ENCODE data around the gene RFC1.
"Not testable (repeated sequence)": the region's sequence is repeated elsewhere in the genome, so short reads cannot be mapped to it uniquely, and the experiment has no call there.

Gene RFC1

DNA sequence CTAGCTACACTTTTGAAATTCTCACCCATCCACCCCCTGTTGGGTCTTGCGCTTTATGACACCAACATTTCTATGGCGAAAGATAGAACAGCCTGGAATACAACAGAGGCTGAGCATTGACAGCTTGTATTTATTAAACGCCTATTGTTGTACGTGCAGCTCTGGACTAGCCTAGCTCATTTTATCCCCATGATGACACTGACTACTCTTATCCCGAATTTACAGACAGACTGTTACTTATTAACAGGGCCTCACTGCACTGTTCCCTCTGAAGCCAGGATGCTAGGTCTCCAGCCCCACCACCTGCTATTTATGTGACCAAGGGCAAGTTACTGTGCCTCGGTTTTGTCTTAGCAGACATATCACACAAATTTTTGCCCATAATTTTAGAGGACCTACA is 1.0 kb upstream of the RFC1 start:
- DNase-seq (ENCODE audit: low read depth), result no peak
- H3K4me3 ChIP-seq (ENCODE audit: control insufficient read depth, low read depth, low read length), result no peak overlapping the region
- TF ChIP-seq CTCF (IDR thresholded peaks at IDR 0.05; ENCODE audit: control insufficient read depth, insufficient read depth, low read depth, low read length, missing control alignments), result no peak

GRCh38 chr4:39365360-39365759 is 802 bp downstream of the RFC1 start:
- peak overlapping the region; percentile 100 for H3K4me3 ChIP-seq (ENCODE audit: control insufficient read depth, low read depth, low read length)
- TF ChIP-seq CTCF (IDR thresholded peaks at IDR 0.05; ENCODE audit: control insufficient read depth, insufficient read depth, low read depth, low read length, missing control alignments), result no peak
- no peak for DNase-seq (ENCODE audit: low read depth)

DNA sequence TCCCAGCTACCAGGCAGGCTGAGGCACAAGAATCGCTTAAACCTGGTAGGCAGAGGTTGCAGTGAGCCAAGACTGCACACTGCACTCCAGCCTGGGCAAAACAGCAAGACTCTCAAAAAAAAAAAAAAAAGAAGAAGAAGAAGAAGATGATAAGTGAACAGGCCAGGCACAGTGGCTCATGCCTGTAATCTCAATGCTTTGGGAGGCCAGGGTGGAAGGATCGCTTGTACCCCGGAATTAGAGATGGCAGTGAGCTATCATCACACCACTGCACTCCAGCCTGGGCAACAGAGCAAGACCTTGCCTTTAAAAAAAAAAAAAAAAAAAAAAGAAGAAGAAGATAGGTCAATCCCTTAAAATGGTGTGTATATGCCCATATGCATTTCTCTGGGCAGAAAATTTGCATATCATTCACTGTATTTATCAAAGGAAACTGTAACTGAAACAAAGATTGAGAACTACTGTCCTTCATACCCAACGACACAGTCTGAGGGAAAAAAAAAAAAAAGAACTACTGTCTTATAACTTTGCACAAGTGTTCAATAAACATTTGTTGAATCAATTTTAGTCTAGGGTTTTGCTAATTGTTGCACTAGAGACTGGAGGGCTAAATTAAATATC is 2.3 kb downstream of the RFC1 start:
- no peak for TF ChIP-seq CTCF (IDR thresholded peaks at IDR 0.05; ENCODE audit: control insufficient read depth, insufficient read depth, low read depth, low read length, missing control alignments)
- H3K4me3 ChIP-seq (ENCODE audit: control insufficient read depth, low read depth, low read length), result no peak overlapping the region
- no peak for DNase-seq (ENCODE audit: low read depth)

DNA sequence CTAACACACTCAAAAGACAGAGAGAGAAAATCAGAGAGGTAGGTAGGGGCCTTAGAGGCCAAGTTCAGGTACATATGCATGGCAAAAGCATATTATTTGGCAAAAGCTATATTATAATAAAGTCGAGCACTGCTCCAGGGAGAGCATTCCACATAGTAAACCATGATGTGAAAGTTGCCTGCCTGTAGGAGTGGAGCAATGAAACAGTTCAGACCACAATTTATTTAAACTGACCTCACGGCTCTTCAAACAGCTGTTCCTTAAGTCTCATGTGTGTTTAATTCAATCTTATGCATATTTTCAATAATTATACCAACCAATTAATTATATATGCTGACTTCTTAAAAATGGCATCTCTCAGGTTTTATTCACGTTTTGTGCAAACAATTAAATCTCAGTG is 3.3 kb downstream of the RFC1 start:
- H3K4me3 ChIP-seq (ENCODE audit: control insufficient read depth, low read depth, low read length), result no peak overlapping the region
- TF ChIP-seq CTCF (IDR thresholded peaks at IDR 0.05; ENCODE audit: control insufficient read depth, insufficient read depth, low read depth, low read length, missing control alignments), result no peak
- DNase-seq (ENCODE audit: low read depth), result no peak

DNA sequence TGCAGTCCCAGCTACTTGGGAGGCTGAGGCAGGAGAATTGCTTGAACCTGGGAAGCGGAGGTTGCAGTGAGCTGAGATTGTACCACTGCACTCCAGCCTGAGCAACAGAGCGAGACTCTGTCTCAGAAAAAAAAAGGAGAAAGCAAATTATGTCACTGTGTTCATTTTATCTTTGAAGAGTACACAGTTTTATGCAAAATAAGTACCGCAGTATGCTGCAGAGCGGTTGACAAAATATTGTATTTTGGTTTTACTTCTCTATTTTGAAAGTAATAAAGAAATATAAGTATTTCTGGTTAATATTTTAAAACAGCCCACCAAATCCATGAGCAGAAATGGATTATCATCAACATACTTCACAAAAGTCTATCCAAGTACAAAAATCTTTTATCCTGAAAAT is 5.6 kb downstream of the RFC1 start:
- not testable (repeated sequence) for DNase-seq (ENCODE audit: low read depth); H3K4me3 ChIP-seq (ENCODE audit: control insufficient read depth, low read depth, low read length)

DNA sequence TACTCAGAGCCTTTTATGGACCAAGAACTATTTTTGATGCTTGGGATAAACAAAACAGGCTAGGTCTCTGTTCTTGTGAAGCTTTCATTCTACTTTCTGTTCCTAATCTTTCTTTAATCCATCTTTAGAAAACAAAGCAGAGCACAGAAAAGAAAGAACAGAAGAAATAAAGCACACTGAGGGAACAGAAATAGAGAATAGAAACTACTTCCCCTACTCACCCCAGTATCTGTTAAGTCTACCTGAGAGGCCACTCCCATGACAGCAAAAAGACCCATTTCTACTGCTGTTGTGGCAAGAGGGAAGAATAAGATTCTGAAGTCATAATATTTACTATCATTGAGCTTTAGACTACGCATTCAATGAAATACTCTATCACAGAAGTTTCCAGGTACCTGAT is 9.2 kb downstream of the RFC1 start:
- no peak overlapping the region for H3K4me3 ChIP-seq (ENCODE audit: control insufficient read depth, low read depth, low read length)
- TF ChIP-seq CTCF (IDR thresholded peaks at IDR 0.05; ENCODE audit: control insufficient read depth, insufficient read depth, low read depth, low read length, missing control alignments), result no peak
- DNase-seq (ENCODE audit: low read depth), result no peak

DNA sequence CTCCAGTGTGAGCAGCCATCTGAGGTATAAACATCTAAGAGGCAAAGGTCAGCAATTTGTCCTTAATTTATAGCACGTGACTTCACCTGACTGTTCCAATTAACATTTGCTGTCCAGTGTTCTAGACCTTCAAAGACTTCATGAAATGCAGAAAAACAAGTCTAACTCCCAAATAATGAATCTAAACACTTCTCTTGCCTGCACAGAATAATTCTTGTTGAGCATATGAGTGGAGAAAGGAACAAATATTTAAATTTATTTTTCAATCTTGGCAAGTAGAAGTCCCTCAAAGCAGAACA is 12.0 kb downstream of the RFC1 start:
- TF ChIP-seq CTCF (IDR thresholded peaks at IDR 0.05; ENCODE audit: control insufficient read depth, insufficient read depth, low read depth, low read length, missing control alignments), result no peak
- DNase-seq (ENCODE audit: low read depth), result no peak
- no peak overlapping the region for H3K4me3 ChIP-seq (ENCODE audit: control insufficient read depth, low read depth, low read length)

Data from AG09309 (cell line).